ENCODE results near the gene POU6F2.

DNA sequence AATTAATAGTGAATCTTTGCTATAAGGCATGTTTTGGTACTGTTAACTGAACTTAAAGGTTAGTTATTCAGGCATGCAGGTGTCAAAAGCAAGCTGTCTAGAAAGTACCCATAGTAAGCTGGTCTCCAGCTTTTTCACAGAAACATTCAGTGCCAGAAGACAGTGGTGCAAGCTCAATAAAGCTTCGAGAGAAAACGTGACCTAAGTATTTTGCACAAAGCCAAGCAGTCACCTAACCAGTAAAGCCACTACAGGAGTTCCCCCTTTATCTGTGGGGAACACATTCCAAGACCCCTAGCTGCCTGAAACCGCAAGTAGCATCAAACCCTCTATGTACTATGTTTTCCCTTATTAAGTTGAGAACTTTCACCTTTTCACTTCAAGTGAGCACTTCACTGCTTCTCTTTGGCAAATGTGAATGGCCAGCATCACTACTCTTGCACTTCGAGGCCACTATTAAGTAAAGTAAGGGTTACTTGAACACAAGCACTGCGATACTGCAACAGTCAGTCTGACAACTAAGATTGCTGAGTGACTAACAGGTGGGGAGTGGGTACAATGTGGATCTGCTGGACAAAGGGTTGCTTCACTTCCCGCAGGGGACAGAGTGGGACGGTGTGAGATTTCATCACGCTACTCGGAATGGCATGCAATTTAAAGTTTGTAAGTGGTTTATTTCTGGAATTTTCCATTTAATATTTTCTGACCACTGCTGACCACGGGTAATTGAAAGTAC lies 334.7 kb downstream of the POU6F2 start:
- TF ChIP-seq, protein P1, sequence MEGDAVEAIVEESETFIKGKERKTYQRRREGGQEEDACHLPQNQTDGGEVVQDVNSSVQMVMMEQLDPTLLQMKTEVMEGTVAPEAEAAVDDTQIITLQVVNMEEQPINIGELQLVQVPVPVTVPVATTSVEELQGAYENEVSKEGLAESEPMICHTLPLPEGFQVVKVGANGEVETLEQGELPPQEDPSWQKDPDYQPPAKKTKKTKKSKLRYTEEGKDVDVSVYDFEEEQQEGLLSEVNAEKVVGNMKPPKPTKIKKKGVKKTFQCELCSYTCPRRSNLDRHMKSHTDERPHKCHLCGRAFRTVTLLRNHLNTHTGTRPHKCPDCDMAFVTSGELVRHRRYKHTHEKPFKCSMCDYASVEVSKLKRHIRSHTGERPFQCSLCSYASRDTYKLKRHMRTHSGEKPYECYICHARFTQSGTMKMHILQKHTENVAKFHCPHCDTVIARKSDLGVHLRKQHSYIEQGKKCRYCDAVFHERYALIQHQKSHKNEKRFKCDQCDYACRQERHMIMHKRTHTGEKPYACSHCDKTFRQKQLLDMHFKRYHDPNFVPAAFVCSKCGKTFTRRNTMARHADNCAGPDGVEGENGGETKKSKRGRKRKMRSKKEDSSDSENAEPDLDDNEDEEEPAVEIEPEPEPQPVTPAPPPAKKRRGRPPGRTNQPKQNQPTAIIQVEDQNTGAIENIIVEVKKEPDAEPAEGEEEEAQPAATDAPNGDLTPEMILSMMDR (IDR thresholded peaks at IDR 0.05; ENCODE audit: low read depth, low read length, poor library complexity, severe bottlenecking), result no peak
- TF ChIP-seq EZH2phosphoT487 (IDR thresholded peaks at IDR 0.05; ENCODE audit: borderline replicate concordance, low read length), result no peak

Data from DOHH2 (cell line).